ENCODE measurements around the gene ERCC5.

DNA sequence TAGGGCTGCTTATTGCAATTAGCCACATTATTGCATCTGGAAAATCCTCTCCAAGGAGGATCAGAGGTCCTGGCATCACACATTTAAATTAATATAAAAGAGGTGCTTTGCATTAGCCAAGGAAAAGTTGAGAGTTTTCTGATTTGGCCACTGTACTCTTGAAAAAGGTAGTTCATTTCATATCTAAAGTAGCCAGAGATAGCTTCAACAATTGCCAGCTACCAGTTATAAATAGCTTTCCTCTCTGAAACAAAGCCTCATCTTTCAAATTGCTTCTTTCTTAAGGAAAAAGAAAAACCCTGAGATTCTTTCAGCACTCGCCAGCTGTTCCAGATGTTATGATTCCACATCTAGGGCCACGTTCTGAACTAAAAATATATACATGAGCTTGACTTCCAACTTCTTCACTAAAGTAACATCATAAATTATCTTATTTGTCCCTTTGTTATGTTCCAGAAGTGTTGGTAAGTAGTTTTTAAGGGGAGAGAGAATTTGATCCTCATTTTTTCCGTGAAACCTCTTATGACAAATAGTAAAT lies 69.6 kb downstream of the ERCC5 start:
- TF ChIP-seq EZH2 (IDR thresholded peaks at IDR 0.05; ENCODE audit: insufficient read depth, poor library complexity, severe bottlenecking), result no peak
- TF ChIP-seq EZH2phosphoT487 (IDR thresholded peaks at IDR 0.05; ENCODE audit: insufficient read depth, low read depth), result no peak

Data from GM23248 (cell line).